ENCODE data around the gene SLC12A6. TPM values are rescaled to one million over a fixed set of nuclear protein-coding genes. Genes with fewer than 3 reads are reported as not detected.

The SLC12A6 gene
- polyA plus RNA-seq, 3 donors from 2014 or later, result 0.35 to 7.8 (median 3.3) TPM

GRCh38 chr15:34297059-34297458 lies 40.5 kb downstream of the SLC12A6 start:
- Mint-ChIP-seq H3K9me3 (no peaks in the 10 kb centered on the region), H3K27ac (no peak overlapping the region), H3K4me3 (no peak overlapping the region), H3K27me3 (ENCODE audit: low read depth in 3 of 3) (peaks cover 0 to 2% (median 0%) of the 10 kb centered on the region in 3 donors), H3K4me1 (peaks cover 5 to 33% of the 10 kb centered on the region in 2 donors), H3K36me3 (peaks cover 0 to 10% (median under 1%) of the 10 kb centered on the region in 3 donors)
- DNase-seq, result no peak

DNA sequence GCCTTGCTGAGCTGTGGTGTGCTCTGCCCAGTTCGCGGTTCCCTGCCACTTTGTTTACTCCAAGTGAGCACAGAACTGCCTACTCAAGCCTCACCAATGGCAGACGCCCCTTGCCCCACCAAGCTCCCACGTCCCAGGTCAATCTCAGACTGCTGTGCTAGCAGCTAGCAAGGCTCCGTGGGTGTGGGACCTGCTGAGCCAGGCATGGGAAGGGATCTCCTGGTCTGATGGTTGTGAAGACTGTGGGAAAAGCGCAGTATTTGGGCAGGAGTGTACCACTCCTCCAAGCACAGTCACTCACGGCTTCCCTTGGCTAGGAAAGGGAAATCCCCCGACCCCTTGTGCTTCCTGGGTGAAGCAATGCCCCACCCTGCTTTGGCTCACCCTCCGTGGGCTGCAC lies 45.0 kb downstream of the SLC12A6 start:
- Mint-ChIP-seq H3K4me3 (no peak overlapping the region), H3K27ac (no peak overlapping the region), H3K27me3 (ENCODE audit: low read depth in 3 of 3) (no peaks in the 10 kb centered on the region), H3K36me3 (peaks cover 0 to 11% (median 10%) of the 10 kb centered on the region in 3 donors), H3K9me3 (no peaks in the 10 kb centered on the region), H3K4me1 (peaks cover 4 to 14% of the 10 kb centered on the region in 2 donors)
- no peak for DNase-seq

GRCh38 chr15:34284937-34285336 lies 52.6 kb downstream of the SLC12A6 start:
- H3K9me3 Mint-ChIP-seq, result peaks cover 0 to 2% (median 0%) of the 10 kb centered on the region in 6 donors
- H3K27ac Mint-ChIP-seq, result peak overlapping the region; percentile 3 to 81 (median 12)
- DNase-seq, result no peak
- H3K36me3 Mint-ChIP-seq, result peaks cover 0 to 3% (median under 1%) of the 10 kb centered on the region in 3 donors
- no peaks in the 10 kb centered on the region for H3K27me3 Mint-ChIP-seq (ENCODE audit: low read depth in 3 of 3)
- H3K4me1 Mint-ChIP-seq, result peaks cover 7 to 23% of the 10 kb centered on the region in 2 donors
- H3K4me3 Mint-ChIP-seq, result no peak overlapping the region

DNA sequence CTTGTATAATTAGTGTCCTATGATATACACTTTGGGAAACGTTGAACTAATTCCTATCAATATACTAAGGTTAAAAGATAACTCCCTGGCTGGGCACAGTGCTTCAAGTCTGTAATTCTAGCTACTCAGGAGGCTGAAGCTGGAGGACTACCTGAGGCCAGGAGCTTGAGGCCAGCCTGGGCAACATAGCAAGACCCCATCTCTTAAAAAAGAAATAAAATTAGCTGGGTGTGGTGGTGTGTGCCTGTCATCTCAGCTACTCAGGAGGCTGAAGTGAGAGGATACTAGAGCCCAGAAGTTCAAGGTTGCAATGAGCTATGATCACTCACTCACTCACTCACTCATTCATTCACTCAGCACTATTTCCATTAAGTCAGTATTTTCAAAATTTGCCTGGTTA lies 55.2 kb downstream of the SLC12A6 start:
- Mint-ChIP-seq H3K9me3 (peaks cover 0 to 2% (median 0%) of the 10 kb centered on the region in 6 donors), H3K4me1 (peaks cover 7 to 30% of the 10 kb centered on the region in 2 donors), H3K27me3 (ENCODE audit: low read depth in 3 of 3) (no peaks in the 10 kb centered on the region), H3K4me3 (no peak overlapping the region), H3K27ac (no peak overlapping the region), H3K36me3 (peaks cover 0 to 3% (median 0%) of the 10 kb centered on the region in 3 donors)
- no peak for DNase-seq

DNA sequence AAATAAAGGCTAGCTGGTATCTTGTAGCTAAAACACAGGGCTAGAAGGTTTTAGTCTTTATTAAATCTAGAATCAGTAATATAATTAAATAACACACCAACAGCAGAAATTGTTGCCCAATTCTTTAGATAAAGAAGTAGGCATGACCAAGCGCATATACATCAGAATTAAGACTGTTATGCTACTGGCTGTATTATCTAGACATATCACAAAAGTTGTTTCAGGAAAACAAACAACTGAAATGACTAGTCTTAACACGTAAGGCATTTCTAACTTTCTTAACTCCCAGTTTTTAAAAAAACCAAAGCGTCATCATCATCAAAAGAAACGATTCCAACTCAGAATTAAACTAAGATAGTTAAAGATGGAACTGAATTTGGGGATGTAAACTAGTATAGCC lies 57.4 kb downstream of the SLC12A6 start:
- H3K36me3 Mint-ChIP-seq, result peaks cover 0 to 2% (median 0%) of the 10 kb centered on the region in 3 donors
- H3K4me3 Mint-ChIP-seq, result no peak overlapping the region

GRCh38 chr15:34279368-34279767 lies 58.2 kb downstream of the SLC12A6 start:
- Mint-ChIP-seq H3K4me3 (no peak overlapping the region), H3K4me1 (peaks cover 0 to 19% of the 10 kb centered on the region in 2 donors), H3K27ac (no peak overlapping the region), H3K36me3 (no peaks in the 10 kb centered on the region), H3K9me3 (no peaks in the 10 kb centered on the region), H3K27me3 (ENCODE audit: low read depth in 3 of 3) (no peaks in the 10 kb centered on the region)
- DNase-seq, result no peak

More for the DNA sequence above, 57.4 kb downstream of the SLC12A6 start:
- peaks cover 5 to 28% of the 10 kb centered on the region in 2 donors for H3K4me1 Mint-ChIP-seq
- no peak overlapping the region for H3K27ac Mint-ChIP-seq
- DNase-seq, result no peak
- H3K9me3 Mint-ChIP-seq, result peaks cover 0 to 2% (median 0%) of the 10 kb centered on the region in 6 donors
- no peaks in the 10 kb centered on the region for H3K27me3 Mint-ChIP-seq (ENCODE audit: low read depth in 3 of 3)

GRCh38 chr15:34275721-34276120 lies 61.9 kb downstream of the SLC12A6 start:
- Mint-ChIP-seq H3K27me3 (ENCODE audit: low read depth in 3 of 3) (no peaks in the 10 kb centered on the region), H3K4me3 (no peak overlapping the region), H3K36me3 (peaks cover 0 to 5% (median 3%) of the 10 kb centered on the region in 3 donors), H3K27ac (peak overlapping the region in 1 of 6 donors; percentile 39), H3K4me1 (peaks cover 0 to 15% of the 10 kb centered on the region in 2 donors), H3K9me3 (no peaks in the 10 kb centered on the region)
- no peak for DNase-seq

DNA sequence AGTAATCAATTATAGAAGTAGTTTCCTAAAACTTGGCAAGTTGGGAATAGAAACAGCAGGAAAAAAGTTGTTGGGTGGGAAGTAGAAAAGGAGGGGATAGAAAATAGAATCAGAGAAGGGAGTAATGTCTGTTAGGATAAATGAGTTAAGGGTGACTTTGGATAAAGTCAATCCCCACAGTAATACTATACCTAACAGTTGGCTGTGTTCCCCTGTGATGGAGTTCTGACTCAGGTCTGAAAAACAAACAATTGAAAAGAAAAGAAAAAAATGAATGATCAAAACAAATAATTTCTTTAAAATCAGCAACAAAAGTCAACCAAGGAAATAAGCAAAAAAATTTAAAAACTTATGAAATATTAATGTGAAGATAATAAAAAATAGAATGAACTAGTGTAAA lies 62.4 kb downstream of the SLC12A6 start:
- Mint-ChIP-seq H3K27ac (no peak overlapping the region), H3K4me1 (peaks cover 0 to 9% of the 10 kb centered on the region in 2 donors), H3K9me3 (no peaks in the 10 kb centered on the region), H3K4me3 (no peak overlapping the region), H3K36me3 (peaks cover 0 to 5% (median 3%) of the 10 kb centered on the region in 3 donors), H3K27me3 (ENCODE audit: low read depth in 3 of 3) (no peaks in the 10 kb centered on the region)
- no peak for DNase-seq

- no peak overlapping the region for H3K27ac Mint-ChIP-seq
- H3K4me3 Mint-ChIP-seq, result no peak overlapping the region
- peaks cover 0 to 9% (median 3%) of the 10 kb centered on the region in 3 donors for H3K36me3 Mint-ChIP-seq
- no peaks in the 10 kb centered on the region for H3K9me3 Mint-ChIP-seq
- no peaks in the 10 kb centered on the region for H3K27me3 Mint-ChIP-seq (ENCODE audit: low read depth in 3 of 3)
- no peaks in the 10 kb centered on the region for H3K4me1 Mint-ChIP-seq
- no peak for DNase-seq
These were observed 66.1 kb downstream of the SLC12A6 start for GRCh38 chr15:34271493-34271892.

DNA sequence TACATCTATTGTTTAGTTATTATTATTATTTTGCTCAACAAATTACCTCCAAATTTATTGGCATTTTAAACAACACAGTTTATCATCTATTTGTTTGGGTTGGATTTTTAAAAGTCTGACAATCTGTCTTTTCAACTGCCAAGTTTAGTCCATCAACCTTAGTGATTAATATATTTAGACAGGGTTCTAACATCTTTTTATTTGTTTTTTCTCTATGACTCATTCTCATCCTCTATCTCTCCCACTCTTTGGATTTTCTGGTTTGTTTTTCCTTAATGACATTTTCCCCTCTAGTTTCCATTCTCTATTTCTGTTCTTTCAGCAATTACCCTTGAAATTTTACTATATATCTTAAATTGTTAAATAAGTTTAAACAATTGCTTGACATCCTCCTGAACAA lies 70.8 kb downstream of the SLC12A6 start:
- Mint-ChIP-seq H3K27ac (no peak overlapping the region), H3K4me3 (no peak overlapping the region), H3K4me1 (no peaks in the 10 kb centered on the region)

GRCh38 chr15:34264076-34264475 lies 73.5 kb downstream of the SLC12A6 start:
- no peak for DNase-seq
- Mint-ChIP-seq H3K4me3 (no peak overlapping the region), H3K27me3 (ENCODE audit: low read depth in 3 of 3) (peaks cover 0 to 3% (median 0%) of the 10 kb centered on the region in 3 donors), H3K9me3 (no peaks in the 10 kb centered on the region), H3K27ac (no peak overlapping the region), H3K36me3 (peaks cover 0 to 7% (median 4%) of the 10 kb centered on the region in 3 donors), H3K4me1 (no peaks in the 10 kb centered on the region)

More for the DNA sequence above, 70.8 kb downstream of the SLC12A6 start:
- peaks cover 0 to 3% (median 0%) of the 10 kb centered on the region in 3 donors for H3K27me3 Mint-ChIP-seq (ENCODE audit: low read depth in 3 of 3)
- no peak for DNase-seq
- H3K9me3 Mint-ChIP-seq, result no peaks in the 10 kb centered on the region
- peaks cover 0 to 9% (median 3%) of the 10 kb centered on the region in 3 donors for H3K36me3 Mint-ChIP-seq

GRCh38 chr15:34262362-34262761 lies 75.2 kb downstream of the SLC12A6 start:
- Mint-ChIP-seq H3K27me3 (ENCODE audit: low read depth in 3 of 3) (peaks cover 0 to 3% (median 0%) of the 10 kb centered on the region in 3 donors), H3K9me3 (no peaks in the 10 kb centered on the region), H3K4me1 (no peaks in the 10 kb centered on the region), H3K36me3 (peaks cover 11 to 16% (median 14%) of the 10 kb centered on the region in 3 donors), H3K4me3 (no peak overlapping the region), H3K27ac (peak overlapping the region in 1 of 6 donors; percentile 16)
- no peak for DNase-seq

DNA sequence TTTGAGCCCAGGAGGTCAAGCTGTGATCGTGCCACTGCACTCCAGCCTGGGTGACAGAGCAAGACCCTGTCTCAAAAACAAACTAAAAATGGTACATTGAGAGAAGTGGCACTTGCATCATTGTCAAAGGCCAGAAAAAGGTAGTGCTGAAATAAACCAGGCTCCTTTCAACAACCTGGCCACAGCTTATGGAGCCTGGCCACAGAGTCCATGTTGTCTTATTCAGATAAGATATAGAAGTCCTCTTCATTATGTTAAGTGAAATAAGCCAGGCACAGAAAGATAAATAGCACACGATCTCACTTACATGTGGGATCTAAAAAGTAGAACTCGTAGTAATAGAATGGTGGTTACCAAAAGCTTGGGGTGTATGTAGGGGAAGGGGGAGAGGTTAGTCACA lies 78.0 kb downstream of the SLC12A6 start:
- DNase-seq, result no peak
- H3K4me3 Mint-ChIP-seq, result no peak overlapping the region
- no peaks in the 10 kb centered on the region for H3K9me3 Mint-ChIP-seq
- H3K4me1 Mint-ChIP-seq, result no peaks in the 10 kb centered on the region
- H3K27ac Mint-ChIP-seq, result no peak overlapping the region
- H3K36me3 Mint-ChIP-seq, result peaks cover 17 to 38% (median 18%) of the 10 kb centered on the region in 3 donors
- peaks cover 0 to 3% (median 0%) of the 10 kb centered on the region in 3 donors for H3K27me3 Mint-ChIP-seq (ENCODE audit: low read depth in 3 of 3)

GRCh38 chr15:34258151-34258550 lies 79.4 kb downstream of the SLC12A6 start:
- Mint-ChIP-seq H3K4me1 (no peaks in the 10 kb centered on the region), H3K27ac (peak overlapping the region in 1 of 6 donors; percentile 13), H3K9me3 (no peaks in the 10 kb centered on the region), H3K27me3 (ENCODE audit: low read depth in 3 of 3) (peaks cover 0 to 1% (median 0%) of the 10 kb centered on the region in 3 donors), H3K4me3 (no peak overlapping the region), H3K36me3 (peaks cover 28 to 47% (median 28%) of the 10 kb centered on the region in 3 donors)
- DNase-seq, result no peak

DNA sequence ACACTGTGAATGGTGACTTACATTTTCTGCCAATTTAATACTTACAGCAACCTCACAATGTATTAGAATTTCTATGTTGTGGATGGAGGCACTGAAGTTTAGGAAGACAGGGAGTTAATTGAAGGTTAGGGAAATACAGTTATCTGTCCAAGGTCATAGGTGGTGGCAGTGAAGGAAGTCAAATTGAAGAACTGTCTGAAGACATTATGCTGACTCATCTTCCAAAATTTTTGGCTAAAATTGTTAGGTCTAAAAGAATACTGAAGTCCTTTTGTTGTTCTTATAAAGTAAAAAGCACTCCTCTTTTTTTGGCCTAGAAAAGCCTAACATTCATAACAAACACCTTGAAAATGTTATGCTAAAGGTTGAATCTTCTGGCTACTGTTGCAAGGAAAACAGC lies 85.0 kb downstream of the SLC12A6 start:
- Mint-ChIP-seq H3K27me3 (ENCODE audit: low read depth in 3 of 3) (no peaks in the 10 kb centered on the region), H3K36me3 (peaks cover 24 to 65% (median 25%) of the 10 kb centered on the region in 3 donors)

More for the DNA sequence above, 85.0 kb downstream of the SLC12A6 start:
- DNase-seq, result no peak
- Mint-ChIP-seq H3K27ac (no peak overlapping the region), H3K4me1 (no peaks in the 10 kb centered on the region), H3K4me3 (no peak overlapping the region), H3K9me3 (no peaks in the 10 kb centered on the region)

Measured in immature natural killer cell (primary cell).